Esophagus muscularis mucosa (tissue), 3 donors: ENCODE data around the gene CAPS.
A peak's percentile ranks its signal among the peaks of the same experiment; 100 is the strongest.

Experiments
- CTCF ChIP-seq, 3 experiments: fragments of 200-600 bp in 2 of 3; fragments of 450-650 bp in 1 of 3; sonication (generic) in 2 of 3; IDR thresholded peaks; one replicate each; pipeline ENCODE4 v1.5.1; 2017 to 2019; ENCODE audit warnings: antibody characterized with exemption in 3 of 3, mild to moderate bottlenecking in 2 of 3, moderate library complexity in 1 of 3
- POLR2A ChIP-seq: fragments of 450-650 bp; IDR thresholded peaks from one replicate; pipeline ENCODE4 v1.6.1; 2017; ENCODE audit warnings: antibody characterized with exemption, moderate library complexity, mild to moderate bottlenecking, low read depth
- POLR2AphosphoS5 ChIP-seq, 2 donors: sonication (generic); formaldehyde crosslinking; IDR thresholded peaks; one replicate each; pipeline ENCODE4 v1.6.1; 2017; ENCODE audit warnings: antibody characterized with exemption in 2 of 2

DNA sequence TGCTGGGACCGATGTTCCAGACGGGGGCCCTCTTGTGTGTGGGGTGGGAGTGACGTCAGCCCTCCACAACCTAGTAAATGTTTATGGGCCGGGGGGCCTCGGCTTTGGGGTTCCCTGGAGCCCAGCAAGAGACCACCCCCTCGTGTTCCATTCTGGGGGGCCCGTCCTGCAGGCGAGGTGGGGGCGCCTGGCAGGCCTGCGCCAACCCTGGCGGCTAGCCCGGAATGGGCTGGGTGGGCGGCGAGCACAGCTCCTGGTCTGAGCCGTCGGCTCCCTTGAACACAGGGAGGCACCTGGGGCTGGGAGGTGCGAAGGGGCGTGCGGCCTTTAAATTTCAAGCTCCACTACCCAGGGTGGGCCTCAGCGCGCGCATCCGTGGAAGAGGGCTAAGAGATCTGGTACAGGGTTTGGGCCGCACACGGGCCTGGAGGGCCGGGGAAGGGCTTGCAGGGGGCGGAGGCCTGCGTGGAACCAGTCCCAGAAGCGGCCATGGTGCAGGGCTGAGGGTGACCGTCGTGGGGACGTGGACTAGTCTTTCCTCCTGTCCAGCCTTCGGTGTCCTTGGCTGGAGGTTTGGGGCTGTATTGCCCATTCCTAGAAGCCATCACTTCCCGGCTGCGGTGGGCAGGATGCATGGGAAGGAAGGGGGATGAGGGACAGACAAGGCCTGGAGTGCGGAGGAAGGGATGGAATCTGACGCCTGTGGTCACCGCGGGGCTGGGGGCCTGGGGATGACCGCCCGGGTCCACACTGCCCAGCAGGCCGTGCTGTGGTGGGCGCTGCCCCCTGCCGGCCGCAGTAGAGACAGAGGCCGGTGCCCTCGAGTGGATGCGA lies 21.9 kb upstream of the CAPS start:
- TF ChIP-seq POLR2AphosphoS5 (IDR thresholded peaks at IDR 0.05): peak; percentile 49 to 55
- TF ChIP-seq POLR2A: no peak
- peak; percentile 79 to 87 (median 85) for TF ChIP-seq CTCF (IDR thresholded peaks at IDR 0.05)
